ENCODE measurements around the gene TAT.
"Not testable (repeated sequence)": the region's sequence is repeated elsewhere in the genome, so short reads cannot be mapped to it uniquely, and the experiment has no call there.

The TAT gene

DNA sequence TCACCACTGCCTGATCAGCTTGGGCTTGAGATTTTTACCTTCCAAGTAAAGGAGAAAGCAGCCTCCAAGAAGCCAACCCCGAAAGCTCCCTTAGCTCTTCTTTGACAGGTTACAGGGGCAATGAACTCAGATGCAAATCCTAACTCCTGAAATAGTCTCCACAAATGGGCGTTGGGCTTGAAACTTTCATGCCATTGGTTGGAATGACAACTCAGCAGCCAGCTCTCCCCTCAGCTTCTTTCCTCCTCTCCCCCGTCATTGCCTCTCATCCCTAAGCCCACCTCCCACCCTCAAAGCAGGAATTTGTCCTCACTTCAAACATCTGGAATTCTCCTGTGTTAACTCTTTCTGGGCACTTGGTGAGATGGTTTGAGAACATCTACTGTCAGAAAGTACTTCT lies at the start of gene TAT:
Gene TAT (minus strand): TSS at position 122 of the 400 bp plus-strand sequence. CDS start 677 bp downstream, outside the sequence.
- no peak for DNase-seq

DNA sequence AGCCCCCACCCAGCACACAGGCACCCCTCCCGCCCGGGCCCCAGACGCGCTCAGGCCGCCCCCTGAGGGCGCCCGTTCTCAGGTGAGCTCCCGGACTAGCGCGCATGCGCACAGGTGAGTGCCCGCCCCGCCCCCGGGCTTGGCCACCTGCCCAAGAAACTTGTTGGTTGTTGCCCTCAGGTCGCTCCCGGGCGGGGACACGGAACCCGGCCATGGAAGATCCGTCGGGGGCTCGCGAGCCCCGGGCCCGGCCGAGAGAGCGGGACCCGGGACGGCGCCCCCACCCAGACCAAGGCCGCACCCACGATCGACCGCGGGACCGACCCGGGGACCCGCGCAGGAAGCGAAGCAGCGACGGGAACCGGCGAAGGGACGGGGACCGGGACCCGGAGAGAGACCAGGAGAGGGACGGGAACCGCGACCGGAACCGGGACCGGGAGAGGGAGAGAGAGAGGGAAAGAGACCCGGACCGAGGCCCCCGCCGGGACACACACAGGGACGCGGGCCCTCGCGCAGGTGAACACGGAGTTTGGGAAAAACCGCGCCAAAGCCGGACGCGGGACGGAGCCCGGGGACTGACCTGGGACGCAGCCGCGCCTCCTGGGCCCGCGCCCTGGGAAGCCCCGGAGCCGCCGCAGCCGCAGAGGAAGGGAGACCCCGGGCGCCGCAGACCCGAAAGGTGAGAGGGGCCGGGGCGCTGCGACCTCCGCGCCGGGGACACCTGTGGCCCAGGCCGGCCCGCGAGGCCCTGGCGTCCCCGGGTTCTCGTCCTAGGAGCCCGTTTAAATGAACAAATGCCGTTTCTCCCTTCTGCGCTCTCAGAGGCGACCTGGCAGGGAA lies 49.3 kb upstream of the TAT start, which contains the start of gene MARVELD3:
Gene MARVELD3 (plus strand): TSS at position 167 of the 840 bp plus-strand sequence. CDS start 46 bp downstream, at position 213.
- DNase-seq = no peak

DNA sequence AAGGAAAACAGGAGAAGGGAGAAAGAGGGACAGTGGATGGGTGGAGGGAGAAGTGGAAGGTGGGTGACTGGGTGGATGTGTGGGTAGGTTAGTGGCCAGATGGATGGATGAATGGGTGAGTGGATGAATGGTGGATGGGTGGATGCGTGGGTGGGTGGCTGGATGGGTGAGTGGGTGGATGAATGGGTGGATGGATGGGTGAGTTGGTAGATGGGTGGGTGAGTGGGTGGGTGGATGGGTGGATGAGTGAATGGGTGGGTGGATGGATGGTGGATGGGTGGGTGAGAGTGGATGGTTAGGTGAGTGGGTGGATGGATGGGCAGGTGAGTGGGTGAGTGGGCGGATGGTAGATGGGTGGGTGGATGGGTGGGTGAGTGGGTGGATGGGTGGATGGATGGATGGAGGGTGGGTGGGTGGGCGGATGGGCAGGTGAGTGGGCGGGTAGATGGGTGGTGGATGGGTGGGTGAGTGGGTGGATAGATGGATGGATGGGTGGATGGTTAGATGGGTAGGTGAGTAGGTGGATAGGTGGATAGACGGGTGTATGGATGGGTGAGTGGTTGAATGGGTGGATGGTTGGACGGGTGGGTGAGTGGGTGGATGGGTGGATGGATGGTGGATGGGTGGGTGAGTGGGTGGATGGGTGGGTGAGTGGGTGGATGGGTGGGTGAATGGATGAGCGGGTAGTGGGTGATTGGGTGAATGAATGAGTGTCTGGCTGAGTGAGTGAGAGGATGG lies 48.4 kb upstream of the TAT start:
- DNase-seq = no peak

DNA sequence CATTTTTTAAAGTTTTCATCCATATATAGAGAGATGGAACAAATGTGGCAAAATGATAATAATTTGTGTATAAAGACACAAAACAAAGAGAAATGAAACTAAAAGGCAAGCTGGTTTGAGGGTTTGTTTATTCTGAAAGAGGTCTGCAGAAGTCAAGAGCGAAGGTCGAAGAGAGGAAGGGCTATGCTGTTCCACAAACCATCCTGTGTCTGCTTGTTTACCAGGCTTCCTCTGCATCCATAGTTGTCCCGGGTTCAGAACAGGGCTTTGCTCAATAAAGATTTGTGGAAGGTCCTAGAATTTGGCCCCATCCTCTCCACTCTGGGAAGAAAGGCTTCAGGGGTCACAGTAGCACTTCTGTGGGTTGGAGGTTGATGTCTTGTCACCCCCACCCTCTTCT lies 46.7 kb upstream of the TAT start:
- no peak for DNase-seq

DNA sequence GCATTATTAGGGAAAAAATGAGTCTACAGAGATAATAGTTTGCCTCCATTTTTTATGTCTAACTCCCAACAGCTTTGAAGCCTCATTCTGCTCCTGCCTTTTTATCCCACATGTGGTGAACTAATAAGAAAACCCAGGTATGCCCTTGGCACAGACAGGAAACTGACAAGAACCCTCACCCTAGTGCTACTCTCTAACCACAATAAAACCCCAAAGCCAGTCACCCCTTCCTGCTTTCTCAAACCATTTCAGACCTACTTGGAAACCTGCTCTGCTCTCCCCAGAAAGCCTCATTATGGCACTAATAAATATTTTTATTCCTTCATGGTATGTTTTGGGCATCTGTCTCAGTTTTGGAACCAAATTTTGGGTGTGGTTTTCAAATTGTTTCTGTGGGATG lies 45.2 kb upstream of the TAT start:
- no peak for DNase-seq

DNA sequence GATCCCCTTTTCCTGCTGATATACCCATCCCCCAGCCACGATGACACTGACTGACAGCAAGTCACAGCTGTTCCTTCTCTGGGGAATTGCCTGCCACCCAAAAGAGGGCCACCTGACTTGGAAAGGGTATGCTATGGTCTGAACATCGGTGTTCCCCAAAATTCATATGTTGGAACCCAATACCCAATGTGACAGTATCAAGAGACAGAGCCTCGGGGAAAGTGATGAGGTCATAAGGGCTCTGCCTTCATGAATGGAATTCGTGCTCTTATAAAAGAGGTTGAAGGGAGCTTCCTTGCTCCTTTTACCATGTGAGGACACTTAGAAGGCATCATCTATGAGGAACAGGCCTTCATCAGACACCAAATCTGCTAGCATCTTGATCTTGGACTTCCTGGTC lies 41.5 kb upstream of the TAT start:
- no peak for DNase-seq

DNA sequence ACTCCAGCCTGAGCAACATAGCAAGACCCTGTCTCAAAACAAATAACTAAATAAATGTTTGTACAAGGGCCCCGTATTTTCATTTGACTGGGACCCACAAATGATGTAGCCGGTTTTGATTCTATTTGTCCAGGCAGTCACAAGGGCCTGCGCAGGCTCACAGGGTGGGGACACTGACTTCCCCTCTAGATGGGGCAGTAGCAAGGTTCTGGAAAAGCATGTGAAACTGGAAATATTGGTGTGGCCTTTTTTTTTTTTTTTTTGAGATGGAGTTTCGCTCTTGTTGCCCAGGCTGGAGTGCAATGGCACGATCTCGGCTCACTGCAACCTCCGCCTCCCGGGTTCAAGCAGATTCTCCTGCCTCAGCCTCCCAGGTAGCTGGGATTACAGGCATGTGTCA lies 38.1 kb upstream of the TAT start:
- not testable (repeated sequence) for DNase-seq

DNA sequence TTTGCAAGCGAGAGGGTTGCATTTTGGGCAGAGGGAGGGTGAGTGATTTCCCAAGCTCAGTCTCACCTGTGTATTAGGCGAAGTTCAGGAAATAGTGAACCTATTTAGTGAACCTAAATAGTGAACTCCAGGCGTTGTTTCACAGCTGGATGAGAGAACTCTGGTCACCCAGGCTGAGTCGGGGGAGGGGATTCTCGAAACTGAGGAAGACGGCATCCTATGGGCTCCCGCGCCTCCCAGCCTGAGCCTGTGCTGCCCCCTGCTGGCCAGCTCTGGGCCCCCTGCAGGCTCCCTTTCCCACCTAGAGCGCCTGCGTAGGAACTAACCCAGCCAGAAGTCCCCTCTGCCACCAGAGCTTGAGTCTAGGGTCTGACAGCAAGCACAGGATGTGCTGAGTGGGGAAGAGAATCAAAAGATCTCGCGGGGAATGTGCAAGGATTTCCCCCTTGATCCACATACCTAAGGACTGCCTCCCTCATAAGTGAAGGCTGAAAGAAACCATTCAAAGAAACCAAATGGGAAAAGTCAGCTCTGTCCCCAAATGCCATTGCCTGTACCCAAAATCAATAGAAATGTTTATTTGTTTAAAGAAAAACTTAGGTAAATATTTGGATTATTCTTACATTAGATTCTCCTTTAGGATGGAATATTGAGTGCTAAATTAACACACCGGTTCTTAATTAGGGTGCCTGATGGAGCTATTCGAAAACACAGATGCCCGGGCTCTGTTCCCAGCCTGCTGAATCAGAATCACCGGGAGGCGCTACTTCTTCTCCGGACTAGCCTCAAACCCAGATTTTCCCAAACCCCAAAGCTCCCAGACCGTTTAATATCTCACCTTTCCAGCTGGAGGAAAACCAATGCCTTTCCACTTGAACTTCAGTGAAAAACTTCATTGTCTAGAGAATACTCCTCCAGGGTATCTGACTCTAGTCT lies 34.3 kb upstream of the TAT start:
- peak; percentile 40 for DNase-seq

DNA sequence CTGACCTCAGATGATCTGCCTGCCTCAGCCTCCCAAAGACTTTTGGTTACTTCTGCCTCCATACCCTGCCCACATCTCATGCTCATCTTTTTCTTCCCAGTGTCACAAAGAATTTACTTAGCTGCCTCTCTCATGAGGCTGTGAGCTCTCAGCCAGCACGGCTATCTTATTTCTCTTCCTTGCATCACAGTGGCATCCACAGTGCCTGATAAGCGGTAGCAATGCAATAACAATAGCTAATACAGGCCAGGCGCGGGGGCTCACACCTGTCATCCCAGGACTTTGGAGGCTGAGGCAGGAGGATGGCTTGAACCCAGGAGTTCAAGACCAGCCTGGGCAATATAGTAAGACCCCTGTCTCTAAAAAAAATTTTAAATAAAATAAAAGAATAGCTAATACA lies 33.6 kb upstream of the TAT start:
- no peak for DNase-seq

DNA sequence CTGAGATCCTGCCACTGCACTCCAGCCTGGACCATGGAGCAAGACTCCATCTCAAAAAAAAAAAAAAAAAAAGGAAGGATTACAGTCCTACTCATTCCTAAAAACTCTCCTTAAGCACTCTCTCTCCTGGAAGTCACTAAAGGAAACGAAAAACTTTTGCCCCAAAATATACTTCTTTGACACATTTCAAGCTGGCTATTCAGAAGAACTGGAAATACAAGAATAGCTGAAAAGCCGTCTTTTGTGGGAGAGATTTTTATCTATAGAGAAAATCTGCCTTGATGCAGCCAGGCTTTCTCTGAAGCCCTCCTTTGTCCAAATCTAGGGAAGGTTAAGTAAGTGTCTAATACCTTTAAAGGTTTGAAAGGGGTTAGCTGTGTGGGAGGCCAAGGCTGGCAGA lies 32.2 kb upstream of the TAT start:
- no peak for DNase-seq

DNA sequence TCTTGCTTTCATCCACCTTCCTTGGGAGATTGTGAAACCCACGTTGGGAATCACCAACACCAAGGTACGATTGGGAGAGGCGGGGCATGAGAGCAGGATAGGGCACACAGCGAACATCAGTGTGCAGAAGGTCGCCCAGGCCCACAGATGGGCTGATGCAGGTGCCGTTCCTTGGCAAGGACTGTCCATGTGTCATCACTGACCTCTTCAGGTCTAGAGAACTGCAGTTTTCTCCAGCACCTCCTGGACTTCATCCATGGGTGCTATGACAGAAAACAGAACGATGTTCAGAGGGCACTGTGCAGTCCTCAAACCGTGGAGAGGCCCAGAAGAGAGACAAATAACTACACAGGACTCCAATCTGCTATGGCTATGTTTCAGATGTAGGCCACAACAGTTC lies 23.9 kb upstream of the TAT start:
- no peak for DNase-seq

DNA sequence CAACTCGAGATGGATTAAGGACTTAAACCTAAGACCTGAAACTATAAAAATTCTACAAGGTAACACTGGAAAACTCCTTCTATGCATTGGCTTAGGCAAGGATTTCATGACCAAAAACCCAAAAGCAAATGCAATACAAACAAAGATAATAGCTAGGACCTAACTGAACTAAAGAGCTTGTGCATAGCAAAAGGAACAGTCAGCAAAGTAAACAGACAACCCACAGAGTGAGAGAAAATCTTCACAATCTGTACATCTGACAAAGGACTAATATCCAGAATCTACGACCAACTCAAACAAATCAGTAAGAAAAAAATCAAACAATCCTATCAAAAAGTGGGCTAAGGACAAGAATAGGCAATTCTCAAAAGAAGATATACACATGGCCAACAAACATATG lies 21.5 kb upstream of the TAT start:
- not testable (repeated sequence) for DNase-seq

DNA sequence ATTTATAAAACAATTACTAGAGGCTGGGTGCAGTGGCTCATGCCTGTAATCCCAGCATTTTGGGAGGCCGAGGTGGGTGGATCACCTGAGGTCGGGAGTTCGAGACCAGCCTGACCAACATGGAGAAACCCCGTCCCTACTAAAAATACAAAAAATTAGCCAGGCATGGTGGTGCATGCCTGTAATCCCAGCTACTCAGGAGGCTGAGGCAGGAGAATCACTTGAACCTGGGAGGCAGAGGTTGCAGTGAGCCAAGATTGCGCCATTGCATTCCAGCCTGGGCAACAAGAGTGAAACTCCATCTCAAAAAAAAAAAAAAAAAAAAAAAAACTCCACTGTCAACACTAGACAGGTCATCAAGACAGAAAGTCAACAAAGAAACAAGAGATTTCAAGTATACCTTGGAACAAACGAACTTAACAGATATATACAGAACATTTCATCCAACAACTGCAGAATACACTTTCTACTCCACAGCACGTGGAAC lies 18.5 kb upstream of the TAT start:
- not testable (repeated sequence) for DNase-seq

DNA sequence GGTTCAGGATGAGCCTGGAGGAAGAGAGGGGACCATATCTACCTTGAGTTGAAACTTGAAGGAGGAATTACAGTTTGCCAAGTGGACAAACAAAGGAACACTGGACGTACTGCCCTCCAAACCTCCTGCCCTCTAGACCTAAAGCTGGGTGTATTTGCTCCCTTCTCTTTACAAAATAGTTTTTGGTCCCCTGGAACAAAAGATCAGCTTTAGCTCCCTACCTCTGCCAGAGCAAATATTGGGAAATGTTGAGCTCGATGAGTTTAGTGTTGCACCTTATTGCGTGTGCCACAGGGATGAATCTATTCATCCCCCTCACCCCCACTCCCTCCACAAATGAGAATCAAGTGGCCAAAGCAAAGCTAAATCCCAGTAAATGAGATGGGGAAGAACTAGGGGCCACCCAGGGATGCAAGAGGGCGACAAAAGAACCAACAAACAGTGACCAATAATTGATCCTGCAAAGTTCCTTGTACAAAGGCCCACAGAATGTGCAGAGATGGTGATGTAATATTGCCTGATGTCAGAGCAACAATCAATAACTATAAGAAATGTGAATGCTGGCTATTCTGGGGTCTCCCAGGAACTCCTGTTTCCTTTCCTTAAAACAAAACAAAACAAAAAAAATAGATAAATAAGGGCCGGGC lies 17.2 kb upstream of the TAT start:
- no peak for DNase-seq

DNA sequence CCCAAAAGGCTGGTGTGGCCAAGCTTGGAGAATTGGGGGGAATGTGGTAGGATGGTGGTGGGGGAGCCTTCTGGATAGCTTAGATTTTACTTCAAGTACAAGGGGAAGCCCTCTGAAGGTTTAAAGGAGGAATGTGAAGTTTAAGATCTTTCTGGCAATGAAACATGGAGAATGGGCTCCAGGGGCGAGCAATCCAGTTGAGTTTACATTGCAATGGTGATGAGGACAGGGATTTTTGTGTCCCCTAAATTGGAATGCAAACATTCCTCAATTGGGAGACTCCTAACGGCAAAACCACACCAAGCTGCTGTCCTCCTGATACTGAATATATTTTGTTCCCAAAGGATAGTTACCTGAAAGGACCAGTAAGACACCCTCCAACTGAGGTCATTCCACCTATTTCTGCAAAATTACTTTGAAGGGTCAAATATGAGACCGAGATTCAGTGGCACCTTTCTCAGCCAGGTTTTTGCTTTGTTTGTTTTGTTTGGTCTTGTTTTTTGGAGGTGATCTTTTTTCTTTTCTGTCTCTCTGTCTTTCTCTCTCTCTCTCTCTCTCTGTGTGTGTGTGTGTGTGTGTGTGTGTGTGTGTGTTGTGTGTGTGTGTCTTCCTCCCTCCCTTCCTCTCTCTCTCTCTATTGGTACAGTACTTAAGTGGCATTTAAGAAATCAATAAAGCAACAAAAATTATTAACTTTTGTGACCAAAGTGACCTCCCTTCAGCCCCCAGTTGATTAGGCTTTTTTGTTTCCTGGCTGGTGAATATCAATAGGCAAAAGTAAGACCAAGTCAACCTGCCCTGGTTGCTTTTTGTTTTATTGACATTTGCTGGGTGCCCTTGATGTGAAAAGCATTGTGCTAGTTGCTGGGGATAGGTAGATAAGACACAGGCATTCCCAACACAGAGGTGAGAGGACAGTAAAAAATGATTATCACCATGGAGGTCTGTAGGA lies 16.4 kb upstream of the TAT start:
- no peak for DNase-seq

DNA sequence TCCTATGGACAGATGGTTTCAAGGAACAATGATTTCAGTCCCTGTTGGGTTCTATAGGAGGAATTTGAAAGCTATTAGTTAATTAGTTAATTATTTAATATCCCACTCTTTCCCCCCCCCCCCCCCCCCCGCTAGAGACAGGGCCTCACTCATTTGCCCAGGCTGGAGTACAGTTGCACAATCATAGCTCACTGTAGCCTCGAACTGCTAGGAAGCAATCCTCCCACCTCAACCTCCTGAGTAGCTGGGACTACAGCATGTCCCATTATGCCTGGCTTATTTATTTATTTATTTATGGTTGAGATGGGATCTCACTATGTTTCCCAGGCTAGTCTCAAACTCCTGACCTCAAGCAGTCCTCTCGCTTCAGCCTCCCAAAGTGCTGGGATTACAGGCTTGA lies 15.0 kb upstream of the TAT start:
- no peak for DNase-seq

DNA sequence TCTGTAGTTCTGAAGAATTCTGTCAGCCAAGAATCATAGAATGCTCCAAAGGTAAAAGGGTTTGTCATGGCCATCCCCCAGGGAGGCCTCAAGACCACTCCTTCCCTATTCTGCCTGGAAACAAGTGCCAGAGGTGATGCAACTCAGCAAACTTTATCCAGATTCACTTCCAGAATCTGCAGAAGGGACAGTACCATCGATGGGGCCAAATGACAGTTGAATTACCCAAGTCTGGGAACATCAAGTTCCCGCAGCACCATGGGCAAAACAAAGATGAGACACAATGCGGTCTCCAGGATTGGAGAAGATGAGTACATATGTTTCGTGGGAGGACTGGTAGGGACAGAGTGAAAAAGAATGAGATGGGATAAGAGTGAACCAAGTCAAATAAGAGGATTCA lies 13.7 kb upstream of the TAT start:
- DNase-seq = no peak

DNA sequence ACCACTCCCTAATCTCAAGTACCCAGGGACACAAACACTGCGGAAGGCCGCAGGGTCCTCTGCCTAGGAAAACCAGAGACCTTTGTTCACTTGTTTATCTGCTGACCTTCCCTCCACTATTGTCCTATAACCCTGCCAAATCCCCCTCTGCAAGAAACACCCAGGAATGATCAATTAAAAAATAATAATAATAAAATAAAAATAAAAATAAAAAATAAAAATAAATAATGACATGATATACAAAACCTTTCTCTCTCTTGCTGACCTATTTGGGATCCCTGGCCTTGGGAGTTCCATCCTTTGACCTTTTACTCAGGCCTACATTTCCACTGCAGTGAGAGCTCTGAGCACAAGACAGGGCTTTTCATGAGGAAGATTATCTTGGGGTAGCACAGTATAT lies 13.2 kb upstream of the TAT start:
- not testable (repeated sequence) for DNase-seq

DNA sequence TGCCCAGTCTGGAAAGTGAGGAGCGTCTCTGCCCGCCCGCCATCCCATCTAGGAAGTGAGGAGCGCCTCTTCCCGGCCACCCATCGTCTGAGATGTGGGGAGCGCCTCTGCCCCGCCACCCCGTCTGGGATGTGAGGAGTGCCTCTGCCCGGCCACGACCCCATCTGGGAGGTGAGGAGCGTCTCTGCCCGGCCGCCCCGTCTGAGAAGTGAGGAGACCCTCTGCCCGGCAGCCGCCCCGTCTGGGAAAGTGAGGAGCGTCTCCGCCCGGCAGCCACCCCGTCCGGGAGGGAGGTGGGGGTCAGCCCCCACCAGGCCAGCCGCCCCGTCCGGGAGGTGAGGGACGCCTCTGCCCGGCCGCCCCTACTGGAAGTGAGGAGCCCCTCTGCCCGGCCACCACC lies 12.4 kb upstream of the TAT start:
- not testable (repeated sequence) for DNase-seq

DNA sequence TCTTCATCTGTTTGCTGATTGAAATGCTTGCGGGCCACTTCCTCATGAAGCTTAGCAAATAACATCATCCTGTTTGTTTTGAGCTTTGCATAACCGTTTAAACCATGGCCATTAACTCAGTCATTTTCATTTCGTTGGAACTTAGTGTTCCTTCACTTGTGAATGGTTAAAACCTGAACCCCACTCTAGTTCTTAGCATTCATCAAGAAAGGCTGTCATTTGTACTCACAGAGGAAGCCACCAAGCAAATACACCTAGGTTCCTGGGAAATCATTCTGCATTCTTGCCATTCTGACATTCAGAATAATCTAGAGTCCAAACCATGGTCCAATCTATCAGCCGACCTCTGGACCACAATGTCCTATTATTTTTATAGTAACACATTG lies 8.4 kb upstream of the TAT start:
- DNase-seq = no peak

All from kidney glomerular epithelial cell (primary cell).